ENCODE measurements around the gene IL2RA.

Gene IL2RA

DNA sequence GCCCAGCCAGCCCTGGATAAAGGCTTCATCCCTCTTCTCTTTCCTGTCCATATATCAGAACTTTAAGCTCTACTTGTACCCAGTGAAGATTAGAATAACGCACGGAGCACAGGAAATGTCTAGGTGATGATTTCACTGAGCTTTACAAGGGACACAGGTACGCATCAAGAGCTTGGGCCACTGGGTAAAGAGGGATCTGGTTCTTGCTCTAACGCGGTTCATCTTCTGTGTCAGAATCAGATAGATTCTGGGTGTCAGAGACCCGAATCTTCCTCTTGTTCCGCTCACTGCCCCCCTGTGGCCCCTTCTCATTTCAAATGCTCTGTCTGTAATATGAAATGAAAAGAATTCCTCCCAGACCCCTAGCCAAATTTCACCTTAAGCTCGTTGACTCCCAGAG is 24.7 kb downstream of the IL2RA start:
- no peak for DNase-seq

DNA sequence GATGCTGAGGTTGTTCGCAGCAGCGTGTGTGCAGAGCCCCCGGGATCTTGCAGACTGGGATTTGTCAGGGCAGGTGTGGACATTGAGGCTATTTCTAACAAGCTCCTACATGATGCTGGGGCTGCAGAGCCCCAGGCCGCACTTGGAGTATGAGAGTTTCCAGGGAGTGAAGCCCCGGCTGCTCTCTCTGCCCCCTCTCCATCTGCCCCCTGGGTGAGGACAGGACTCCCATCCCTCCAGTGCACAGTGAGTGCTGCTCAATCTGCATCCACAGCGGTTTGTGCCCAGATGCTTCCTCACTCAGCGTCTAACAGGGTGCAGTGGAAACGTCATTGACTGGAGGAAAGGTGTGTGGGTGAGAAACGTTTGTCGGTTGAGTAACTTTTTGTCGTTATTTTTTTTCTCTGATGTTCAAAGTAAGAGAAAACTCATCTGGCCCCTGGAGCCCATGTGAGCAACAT is 25.3 kb downstream of the IL2RA start:
- no peak for DNase-seq

DNA sequence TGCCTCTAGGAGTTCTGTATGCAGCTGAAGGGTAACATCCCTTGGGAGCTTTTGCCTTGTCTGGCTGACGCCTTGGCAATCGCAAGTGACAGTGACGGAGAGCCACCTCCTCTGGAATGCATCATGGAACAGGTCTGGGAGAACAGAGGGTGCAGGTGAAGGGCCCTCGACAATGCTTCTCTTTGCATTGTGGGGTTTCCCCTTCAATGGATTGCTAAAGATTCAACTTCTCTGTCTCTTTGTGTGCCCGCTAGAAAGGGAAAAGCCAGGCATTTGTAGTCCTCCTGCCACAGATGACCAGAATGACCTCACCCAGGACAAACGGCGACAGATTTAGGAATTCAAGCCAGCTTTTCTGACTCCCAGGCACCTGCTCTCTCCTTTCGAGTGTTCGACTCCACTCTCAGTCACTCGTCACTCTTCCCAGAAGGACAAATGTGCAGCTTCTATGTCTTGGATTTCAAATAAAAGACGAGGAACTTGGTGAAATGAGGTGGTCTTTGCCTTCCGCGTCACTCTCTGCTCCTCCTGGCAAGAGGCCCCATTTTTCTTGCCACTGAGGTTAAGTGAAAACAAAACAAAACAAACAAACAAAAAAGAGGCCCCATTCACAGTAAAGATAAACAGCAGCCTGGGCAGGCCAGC is 26.1 kb downstream of the IL2RA start:
- DNase-seq, result no peak

DNA sequence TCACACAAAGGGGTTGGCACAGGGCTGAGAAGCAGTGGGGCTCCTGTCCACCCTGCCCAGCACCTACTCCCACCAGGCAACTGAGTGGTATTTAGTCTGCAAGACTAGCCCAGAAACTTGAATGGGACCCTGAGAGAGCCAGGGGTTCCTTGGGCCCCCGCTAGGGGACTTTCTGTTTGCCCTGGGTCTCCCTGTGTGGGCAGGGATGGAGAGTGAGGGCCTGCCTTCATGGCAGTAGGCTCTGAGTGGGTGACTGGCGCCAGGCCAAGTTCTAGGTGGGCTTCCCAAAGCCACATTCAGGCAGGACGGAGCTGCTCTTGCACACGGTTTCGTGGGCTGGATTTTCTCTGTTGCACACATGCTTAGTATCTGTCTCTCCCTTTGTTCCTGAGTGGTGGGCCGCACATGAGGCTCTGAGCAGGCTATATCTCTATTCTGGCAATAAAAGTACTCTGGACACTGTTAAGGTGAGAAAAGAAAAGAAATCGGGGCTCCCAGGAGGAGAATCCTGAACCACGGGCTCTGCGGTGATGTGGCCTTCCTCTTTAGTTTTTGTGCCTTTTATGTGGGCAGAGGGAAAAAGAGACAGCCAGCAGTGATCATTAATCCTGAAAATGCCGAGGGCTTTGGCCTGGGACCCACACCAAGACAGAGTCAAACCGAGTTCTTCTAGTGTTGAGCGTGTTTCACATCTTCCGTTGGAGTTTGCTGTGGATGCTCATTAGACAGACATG is 26.9 kb downstream of the IL2RA start:
- DNase-seq, result no peak

DNA sequence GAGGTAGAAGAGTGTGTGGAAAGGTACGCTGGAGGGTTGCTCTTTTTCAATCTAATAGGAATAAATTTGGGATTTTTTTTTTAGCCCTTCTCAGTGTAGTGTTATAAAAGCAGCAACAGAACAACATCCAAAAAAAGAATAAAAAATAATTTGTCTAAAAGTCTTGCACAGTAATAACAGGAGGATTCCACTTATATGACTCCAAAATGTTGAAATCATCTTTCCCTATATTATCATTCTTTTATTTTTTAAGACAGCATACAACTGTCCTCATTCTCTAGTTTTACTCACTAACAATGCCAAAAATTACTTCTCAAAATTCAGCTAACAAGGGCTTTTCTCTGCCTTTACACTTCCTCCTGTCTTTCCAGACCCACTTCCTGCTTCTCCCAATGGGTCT is 27.8 kb downstream of the IL2RA start:
- no peak for DNase-seq

DNA sequence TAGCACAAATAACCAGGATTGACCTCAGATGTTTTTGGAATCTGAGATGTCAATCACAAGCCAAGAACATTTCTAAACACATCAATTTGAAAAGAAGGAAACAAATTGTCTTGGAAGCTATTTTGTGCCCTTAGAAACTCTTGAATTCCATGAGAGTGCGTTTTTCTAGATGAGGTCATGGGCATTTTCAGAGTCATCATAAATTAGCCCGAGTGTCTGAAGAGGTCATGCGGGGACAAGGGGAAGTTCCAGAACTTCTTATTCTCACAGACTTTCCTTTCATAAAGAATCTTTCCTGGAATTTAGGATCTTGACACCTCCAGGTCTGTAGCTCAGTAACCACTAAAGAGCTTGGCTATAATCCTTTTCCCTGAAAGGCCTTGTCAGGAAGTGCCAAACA is 28.2 kb downstream of the IL2RA start:
- no peak for DNase-seq

DNA sequence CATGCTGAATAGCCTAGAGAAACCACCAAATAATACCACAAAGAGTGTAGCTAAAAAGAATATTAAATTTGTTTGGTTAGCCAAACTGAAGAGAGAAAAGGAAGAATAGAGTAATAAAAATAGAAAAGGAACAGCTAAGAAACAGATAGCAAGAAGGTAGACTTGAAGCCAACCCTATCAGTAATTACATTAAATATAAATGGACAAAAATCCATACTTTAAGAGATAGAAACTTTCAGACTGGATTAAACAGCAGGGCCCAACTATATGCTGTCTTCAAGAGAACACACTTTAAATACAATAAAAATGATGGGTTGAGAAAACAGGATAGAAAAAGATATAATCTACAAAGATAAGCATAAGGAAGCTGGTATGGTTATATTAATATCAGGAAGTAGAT is 31.2 kb downstream of the IL2RA start:
- no peak for DNase-seq

DNA sequence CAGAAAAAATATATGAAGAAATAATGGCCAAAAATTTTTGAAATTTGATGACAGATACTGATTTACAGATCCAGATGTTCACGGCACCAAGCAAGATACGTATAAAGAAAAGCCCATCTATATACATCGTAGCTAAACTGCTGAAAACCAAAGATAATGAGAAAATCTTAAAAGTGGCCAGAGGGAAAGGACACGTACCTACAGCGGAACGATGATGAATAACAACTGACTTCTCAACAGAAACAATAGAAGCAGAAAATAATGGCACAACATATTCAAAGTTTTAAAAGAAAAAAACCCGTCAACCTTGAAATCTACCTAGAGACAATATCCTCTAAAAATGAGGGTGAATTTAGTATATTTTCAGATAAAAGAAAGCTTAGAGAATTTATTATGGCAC is 31.9 kb downstream of the IL2RA start:
- DNase-seq, result no peak

DNA sequence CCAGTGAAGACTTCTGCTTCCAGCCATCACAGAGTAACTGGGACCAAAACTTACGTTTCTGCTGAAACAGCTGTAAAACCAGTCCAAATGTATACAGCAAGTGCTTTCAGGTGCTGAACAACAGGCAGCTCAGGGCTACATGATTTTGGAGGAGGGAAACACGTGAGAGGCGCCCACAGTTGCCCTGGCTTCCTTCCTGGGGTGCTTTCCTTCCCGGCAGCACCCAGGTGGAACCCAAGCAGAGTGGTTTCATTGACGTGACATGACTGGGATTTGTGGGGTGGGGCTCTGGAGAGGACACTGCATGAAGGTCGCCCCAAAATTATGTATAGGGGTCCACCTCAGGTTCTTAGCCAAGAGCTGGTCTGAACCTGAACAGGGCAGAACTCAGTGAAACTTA is 34.2 kb downstream of the IL2RA start:
- no peak for DNase-seq

DNA sequence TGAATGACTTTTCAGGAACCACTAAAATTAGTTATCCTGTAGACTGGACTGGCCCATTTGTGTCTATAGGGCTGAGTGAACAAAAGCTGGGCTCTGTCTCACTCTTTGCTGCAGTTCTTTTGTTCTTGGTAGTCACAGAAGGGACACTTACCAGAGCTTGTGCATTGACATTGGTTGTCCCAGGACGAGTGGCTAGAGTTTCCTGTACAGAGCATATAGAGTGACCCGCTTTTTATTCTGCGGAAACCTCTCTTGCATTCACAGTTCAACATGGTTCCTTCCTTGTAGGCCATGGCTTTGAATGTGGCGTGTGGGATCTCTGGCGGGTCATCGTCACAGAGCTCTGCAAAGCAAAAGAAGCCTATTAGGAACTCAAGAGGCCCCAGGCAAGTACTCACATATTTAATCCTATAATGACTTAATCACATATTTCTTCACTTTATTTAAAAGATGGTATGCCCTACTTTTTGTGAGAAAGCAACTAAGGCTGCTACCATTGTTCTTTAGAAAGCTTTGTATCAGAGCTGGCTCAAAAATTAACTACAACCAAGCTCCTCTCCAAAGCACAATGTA is 36.4 kb downstream of the IL2RA start:
- no peak for DNase-seq

DNA sequence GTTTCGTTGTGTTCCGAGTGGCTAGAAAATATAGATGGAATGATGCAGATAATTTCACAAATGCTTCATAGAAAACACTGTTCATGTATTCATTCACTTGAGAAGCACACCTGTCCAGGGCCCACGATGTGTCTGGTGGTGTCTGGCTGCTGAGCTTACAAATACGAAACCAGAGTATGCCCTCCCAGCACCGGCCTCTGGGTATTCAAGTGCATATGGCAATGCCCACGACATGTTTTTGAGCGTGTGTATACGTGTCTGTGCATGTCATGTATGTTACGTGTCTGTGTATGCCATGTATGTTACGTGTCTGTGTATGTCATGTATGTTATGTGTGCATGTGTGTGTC is 37.9 kb downstream of the IL2RA start:
- no peak for DNase-seq

DNA sequence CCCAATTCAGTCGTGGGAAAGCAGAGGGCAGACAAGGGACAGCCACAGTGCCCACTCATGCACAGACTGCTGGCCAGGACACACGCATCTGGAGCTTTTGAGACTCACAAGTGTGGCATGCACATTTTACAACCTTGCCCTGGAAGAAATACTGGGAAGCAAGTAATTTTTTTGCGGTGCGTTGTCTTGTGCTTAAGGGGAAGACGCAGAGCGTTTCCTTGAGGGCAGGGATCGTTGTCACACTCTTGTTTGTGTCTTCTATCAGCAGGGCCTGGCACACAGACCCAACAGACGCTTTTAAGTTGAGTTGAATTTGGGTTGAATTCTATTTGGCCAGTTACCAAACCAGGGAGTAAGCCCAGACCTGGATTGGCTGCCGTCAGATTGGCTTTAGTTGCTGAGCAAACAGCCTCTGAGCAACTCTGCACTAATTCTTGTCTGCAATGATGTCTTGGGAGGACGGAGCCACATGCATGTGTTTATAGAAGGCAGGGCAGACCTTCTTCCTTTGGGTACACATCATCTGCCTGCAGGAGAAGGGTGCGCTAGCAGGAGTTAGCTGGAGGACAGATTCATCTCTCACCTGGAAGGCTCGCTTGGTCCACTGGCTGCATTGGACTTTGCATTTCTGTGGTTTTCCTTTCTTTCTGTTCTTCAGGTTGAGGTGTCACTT is 38.4 kb downstream of the IL2RA start:
- DNase-seq, result no peak

DNA sequence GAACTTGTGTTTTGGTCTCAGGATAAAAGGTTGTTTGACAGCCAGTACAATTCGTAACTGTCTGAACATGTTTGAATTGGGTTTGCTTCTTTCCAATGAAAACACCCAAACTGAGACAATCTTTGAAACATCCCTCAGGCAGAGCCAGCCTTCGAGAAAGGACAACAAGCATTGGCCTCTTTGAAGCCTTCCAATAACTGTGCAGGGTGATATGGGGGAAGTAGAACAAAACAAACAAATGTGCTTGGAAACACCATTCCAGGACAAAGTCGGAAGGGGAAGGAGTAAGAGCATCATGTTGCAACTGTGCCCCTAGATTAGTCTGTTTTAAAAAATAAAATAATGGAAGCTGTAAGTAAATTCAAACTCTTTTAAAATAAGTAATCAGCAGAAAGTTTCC is 39.5 kb downstream of the IL2RA start:
- no peak for DNase-seq

DNA sequence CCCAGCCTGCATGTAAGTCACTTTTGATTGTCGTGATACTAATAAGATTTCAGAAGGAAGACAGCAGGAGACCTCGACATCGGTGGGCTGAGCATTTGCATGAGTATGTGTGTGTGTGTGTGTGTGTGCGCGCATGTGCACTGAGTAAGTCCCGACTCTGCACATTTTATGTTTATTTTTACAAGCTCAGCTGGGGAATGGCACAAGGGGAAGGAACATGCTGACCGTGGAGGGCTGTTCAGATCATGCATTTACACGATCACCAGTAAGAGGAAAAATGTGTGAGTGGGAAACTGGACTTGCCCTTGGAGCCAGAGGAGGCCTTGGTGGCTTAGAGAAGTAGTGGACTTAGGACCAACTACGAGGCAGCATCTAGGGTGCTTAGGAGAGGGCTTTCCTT is 41.3 kb downstream of the IL2RA start:
- DNase-seq, result no peak

DNA sequence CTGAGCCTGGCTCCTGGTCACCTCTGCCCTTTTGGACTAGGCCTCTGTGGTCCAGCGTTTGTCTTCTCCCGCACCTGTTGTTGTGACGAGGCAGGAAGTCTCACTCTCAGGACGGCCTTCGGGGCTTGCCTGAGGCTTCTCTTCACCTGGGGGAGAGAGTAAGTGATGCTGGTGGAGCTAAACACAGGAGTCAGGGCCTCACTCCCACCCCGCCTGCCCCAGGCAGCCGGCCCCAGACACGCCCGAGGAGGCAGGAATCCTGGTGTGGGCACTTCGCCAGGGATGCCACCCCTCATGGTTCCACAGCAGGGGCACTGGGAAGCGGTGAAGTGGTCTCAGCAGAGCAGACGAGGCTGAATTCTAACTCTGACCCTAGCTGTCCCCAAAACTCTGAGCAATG is 42.4 kb downstream of the IL2RA start:
- DNase-seq, result no peak

DNA sequence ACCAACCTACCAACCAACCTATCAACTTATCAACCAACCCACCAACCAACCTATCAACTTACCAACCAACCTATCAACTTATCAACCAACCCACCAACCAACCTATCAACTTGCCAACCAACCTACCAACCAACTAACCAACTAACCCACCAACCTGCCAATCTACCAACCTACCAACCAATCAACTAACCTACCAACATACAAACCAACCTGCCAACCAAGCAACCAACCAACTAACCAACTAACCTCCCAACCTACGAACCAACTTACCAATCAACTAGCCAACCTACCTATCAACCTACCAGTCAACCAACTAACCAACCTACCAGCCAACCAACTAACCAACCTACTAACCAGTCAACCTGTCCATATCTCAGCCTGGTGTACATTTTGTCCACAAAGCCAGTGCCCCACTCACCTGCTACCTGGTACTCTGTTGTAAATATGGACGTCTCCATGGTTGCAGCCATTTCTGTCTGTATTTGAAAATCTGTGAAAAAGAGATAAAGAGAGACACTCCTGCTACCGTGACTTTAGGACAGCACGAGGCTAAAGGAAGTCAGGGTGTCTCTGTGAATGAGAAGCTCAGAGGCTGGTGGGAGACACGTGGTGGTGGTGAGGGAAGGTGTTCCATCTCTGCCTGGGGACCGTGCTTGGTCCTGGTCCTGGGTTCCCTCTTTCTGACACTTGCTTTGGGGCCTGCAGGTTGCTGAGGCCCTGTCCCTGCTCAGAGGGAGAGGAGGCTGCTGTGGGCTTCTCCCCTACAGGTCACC is 43.0 kb downstream of the IL2RA start:
- no peak for DNase-seq

DNA sequence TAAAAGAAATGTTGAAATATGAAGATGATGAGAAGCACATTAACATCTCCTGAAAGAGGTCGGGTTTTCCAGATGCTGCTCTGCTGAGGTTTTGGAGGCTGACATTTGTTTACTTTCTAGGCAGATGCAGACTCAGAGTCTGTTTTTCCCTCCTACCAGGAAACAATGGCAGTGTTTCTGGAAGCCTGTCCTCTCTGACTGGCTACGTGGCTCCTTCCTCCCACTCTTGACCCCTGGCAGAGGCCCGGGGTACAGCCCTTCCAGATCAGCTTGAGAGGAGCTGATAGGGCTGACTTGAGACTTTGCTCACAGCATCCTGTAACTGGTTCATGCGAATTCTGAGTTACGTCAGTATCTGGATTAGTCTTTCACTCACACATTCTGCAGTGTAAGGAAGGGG is 43.7 kb downstream of the IL2RA start:
- DNase-seq, result no peak

DNA sequence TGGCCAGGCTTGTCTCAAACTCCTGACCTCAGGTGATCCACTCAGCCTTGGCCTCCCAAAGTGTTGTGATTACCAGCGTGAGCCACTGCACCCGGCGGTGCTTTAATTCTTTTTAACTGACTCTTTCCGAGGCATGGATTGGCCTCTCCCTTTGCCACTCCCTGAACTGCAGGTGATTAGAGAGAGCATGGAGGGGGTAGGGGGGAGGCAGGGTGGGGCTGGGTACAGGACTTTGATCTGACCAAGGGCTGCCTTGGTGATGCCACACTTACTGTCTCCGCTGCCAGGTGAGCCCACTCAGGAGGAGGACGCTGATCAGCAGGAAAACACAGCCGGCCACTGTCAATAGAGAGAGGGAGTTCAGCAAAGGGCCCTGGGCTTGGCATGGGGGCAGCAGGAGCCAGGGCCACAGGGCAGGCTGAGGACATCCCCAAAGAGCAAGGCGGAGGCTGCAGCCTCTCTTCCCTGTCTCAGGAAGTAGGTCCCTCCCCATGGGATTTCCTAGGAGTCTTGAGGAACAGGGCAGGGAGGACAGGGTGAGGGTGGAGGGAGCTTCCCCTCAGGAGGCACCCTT is 44.3 kb downstream of the IL2RA start:
- no peak for DNase-seq

DNA sequence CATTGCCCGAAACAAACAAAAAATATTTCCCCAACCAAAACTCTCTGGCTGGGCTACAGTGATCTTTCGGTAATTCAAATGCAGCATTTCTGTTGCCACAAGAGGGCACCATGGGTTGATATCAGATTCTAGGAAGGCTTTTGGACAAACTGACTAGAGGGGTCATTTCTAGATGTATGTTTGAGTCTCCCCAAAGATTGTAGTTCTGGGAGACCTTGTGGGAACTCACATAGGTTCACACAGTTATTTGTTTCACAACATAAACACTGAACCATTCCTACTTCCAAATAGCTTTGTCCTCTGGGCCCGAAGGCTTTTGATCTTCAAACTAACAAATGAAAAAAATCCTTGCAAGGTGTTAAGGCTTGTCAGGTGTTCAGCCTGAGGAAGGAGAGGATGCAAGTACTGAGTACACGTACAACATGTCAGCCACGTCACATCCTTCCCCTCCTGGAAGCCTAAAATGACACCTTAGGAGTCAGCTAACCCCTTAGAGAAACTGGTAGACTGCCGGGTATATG is 47.9 kb downstream of the IL2RA start:
- DNase-seq, result peak; percentile 12

DNA sequence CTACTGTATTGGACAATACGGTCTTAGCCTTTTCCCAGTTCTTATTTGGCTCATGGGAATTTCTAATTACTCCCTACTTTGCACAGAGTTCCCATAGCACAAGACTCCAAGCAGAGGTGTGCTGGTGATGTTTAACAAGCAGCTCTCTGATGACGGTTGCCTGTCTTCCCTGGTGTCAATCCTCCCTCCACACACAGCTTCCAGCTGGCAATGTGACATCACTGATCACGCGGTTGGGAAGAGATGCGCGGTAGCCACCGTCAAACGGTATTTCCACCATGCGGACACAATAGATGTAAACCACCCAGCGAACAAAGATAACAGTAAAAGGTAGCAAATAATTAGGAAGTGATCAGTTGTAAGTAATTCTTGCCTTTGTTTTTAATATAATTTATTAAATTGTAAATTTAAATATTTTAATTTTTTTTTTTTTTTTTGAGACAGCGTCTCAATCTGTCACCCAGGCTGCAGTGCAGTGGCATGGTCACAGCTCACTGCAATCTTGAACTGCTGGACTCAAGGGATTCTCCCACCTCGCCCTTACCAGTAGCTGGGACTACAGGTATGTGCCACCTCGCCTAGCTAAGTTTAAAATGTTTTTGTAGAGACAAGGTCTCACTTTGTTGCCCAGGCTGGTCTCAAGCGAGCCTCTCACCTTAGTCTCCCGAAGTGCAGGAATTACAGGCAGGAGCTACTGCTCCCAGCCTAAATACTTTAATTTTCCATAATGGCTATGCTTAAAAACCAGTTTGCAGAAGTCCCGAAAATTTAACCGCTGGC is 48.6 kb downstream of the IL2RA start:
- peak; percentile 0 for DNase-seq

DNA sequence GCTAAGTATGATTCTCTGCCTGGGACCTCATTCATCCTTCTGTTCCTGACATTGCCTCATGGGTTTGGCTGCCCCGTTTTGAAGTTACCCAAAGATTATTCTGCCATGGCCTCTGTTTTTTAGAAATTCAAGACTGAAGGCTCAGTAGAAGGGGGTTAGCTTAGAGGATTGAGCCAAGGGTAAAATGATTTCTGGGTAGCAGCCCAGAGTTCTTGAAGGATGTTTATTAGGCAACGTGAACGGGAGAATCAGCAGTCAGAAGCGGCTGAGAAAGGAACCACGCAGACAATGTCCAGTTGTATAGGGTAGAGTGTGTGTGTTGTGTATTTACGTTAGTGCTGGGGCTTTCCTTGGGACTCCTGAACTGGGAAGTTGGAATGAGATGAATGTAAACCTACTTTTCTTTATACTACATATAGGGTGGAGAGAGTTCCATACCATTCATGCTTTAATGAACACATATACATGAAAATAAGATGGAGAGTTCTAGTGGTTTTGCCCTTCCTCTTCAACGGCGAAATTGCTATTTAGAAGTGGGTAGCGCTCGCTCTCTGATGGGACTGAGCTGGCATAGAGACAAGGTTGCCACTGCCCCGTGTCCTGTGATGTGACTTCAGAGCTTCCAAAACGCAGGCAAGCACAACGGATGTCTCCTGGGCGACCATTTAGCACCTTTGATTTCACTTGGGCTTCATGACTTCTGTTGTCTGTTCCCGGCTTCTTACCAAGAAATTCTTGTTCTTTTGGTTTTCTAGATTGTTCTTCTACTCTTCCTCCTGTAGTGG is 49.9 kb downstream of the IL2RA start:
- no peak for DNase-seq

Measured in NCI-H69 (cell line).